HG03060 (cell line): Measurements from ENCODE around the gene SLPI.

Source experiments
- ATAC-seq: cut with Tn5 transposase; IDR thresholded peaks from one replicate; pipeline ENCODE4 v1.9.1; 2021; ENCODE audit warnings: low read depth, moderate number of reproducible peaks; ENCODE audit not compliant: unreplicated experiment

Gene SLPI

GRCh38 chr20:45254383-45255262, at the start of gene SLPI:
Gene SLPI (minus strand): TSS chr20:45254564. CDS start chr20:45254543, 21 bp downstream.
- no peak for ATAC-seq

GRCh38 chr20:45303586-45304463, 49.5 kb upstream of the SLPI start:
- ATAC-seq, result no peak

- no peak for ATAC-seq
Observed at GRCh38 chr20:45301824-45302271, 47.5 kb upstream of the SLPI start.

GRCh38 chr20:45300961-45301360, 46.6 kb upstream of the SLPI start:
- no peak for ATAC-seq

GRCh38 chr20:45299786-45300185, 45.4 kb upstream of the SLPI start:
- no peak for ATAC-seq

GRCh38 chr20:45297786-45298497, 43.6 kb upstream of the SLPI start:
- ATAC-seq, result no peak

- ATAC-seq, result no peak
Observed at GRCh38 chr20:45294659-45295058, 40.3 kb upstream of the SLPI start.

- ATAC-seq, result no peak
Observed at GRCh38 chr20:45294003-45294368, 39.6 kb upstream of the SLPI start.

- no peak for ATAC-seq
Observed at GRCh38 chr20:45293041-45294002, 39.0 kb upstream of the SLPI start.

- no peak for ATAC-seq
Observed at GRCh38 chr20:45292343-45292742, 38.0 kb upstream of the SLPI start.

GRCh38 chr20:45291526-45291925, 37.2 kb upstream of the SLPI start:
- ATAC-seq, result no peak

GRCh38 chr20:45290677-45291355, 36.5 kb upstream of the SLPI start:
- no peak for ATAC-seq

GRCh38 chr20:45289942-45290676, 35.7 kb upstream of the SLPI start:
- no peak for ATAC-seq

GRCh38 chr20:45288860-45289259, 34.5 kb upstream of the SLPI start:
- ATAC-seq, result no peak

- ATAC-seq, result no peak
Observed at GRCh38 chr20:45288376-45288775, 34.0 kb upstream of the SLPI start.

GRCh38 chr20:45283551-45284057, 29.2 kb upstream of the SLPI start:
- ATAC-seq, result no peak

GRCh38 chr20:45282700-45283550, 28.6 kb upstream of the SLPI start:
- no peak for ATAC-seq
